LNCaP clone FGC (cell line): ENCODE results near the gene DAP.

Source experiments
- DNase-seq: peaks from one replicate; pipeline ENCODE4 v3.0.0-alpha.2; 2011; ENCODE audit warnings: low read depth
- H3K4me3 ChIP-seq: 2 replicates; pipeline ENCODE4 v1.5.1; 2011; ENCODE audit warnings: mild to moderate bottlenecking, low read depth, low read length, control low read depth
- TF ChIP-seq, protein P1 (sequence below): IDR thresholded peaks from 2 replicates; pipeline ENCODE4 v1.5.1; 2012; ENCODE audit warnings: mild to moderate bottlenecking; ENCODE audit not compliant: control insufficient read depth, insufficient read depth; ENCODE audit errors: extremely low read depth

Gene DAP

DNA sequence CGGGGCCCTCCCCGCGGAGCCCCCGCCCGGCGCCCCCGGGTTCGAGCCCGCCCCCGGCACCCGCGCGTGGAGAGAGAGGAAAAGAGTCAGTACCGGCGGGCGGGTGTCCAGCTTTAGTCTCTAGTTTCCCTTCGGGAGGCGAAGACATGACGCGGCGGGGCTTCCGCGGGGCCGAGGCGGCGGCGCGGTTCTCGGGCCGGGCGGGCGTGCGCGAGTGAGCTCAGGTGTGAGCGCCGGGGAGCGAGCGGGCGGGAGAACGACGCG is 181 bp downstream of the DAP start:
- peak overlapping the region; percentile 75 for H3K4me3 ChIP-seq
- TF ChIP-seq, protein P1, sequence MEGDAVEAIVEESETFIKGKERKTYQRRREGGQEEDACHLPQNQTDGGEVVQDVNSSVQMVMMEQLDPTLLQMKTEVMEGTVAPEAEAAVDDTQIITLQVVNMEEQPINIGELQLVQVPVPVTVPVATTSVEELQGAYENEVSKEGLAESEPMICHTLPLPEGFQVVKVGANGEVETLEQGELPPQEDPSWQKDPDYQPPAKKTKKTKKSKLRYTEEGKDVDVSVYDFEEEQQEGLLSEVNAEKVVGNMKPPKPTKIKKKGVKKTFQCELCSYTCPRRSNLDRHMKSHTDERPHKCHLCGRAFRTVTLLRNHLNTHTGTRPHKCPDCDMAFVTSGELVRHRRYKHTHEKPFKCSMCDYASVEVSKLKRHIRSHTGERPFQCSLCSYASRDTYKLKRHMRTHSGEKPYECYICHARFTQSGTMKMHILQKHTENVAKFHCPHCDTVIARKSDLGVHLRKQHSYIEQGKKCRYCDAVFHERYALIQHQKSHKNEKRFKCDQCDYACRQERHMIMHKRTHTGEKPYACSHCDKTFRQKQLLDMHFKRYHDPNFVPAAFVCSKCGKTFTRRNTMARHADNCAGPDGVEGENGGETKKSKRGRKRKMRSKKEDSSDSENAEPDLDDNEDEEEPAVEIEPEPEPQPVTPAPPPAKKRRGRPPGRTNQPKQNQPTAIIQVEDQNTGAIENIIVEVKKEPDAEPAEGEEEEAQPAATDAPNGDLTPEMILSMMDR: no peak
- DNase-seq: no peak

DNA sequence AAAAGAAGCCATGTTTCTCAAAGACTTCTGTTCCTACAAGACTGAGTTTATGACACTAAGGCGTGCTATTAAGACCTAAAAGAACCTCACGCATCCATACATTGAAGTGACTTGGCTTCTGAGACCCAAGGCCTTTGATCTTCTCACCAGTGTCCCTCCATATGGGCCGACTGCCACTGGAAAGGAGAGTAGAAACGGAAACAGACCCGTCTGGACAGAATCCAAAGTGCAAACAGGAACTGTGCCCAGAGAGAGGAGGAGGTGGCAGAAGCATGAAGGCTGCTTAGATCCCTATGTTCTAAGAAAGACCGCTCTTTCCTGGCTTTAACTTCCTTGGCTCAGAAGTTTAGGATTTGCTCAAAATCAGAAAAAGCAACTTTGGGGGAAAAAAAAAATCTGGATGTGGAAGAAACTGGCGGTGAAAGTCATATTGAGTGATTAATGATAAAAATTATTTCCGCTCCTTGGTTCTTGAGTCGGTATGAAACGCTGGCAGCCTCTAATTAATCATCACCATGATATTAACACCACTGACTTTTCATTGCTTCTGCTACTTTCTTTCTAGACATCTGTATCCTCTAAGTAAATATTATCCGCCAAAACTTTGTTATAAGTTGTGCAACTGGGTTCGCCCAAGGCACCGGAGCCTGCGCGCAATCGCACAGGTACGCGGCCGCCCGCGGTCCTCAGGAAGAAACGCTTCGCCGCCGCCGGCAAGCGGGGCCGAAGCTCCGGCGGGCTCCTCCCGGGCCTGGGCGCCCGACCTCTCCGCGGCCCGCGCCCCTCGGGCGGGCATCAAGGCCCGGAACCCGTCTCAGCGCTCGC is 726 bp downstream of the DAP start:
- DNase-seq: peak; percentile 59
- TF ChIP-seq, protein P1: no peak
- H3K4me3 ChIP-seq: peak overlapping the region; percentile 75

- H3K4me3 ChIP-seq: no peak overlapping the region
- TF ChIP-seq, protein P1: no peak
- no peak for DNase-seq
Measured at GRCh38 chr5:10759111-10759510, 1.9 kb downstream of the DAP start.

- DNase-seq: no peak
- H3K4me3 ChIP-seq: no peak overlapping the region
- TF ChIP-seq, protein P1: no peak
Measured at GRCh38 chr5:10757922-10758555, 3.0 kb downstream of the DAP start.

DNA sequence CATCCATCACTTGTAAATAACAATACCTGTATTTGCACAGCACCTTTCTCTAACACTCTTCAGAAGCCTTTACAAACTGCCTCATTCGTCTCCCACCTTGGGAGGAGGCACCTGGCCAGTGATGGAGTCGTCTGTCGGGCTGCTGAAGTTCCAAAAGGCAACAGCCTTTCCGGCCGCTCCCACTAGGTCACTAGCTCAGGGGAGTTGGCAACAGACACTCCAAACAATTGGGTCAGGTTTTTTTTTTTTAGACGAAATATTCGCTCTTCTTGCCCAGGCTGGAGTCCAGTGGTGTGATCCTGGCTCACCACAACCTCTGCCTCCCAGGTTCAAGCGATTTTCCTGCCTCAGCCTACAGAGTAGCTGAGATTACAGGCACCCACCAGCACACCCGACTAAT is 4.0 kb downstream of the DAP start:
- TF ChIP-seq, protein P1: no peak
- no peak overlapping the region for H3K4me3 ChIP-seq
- no peak for DNase-seq

GRCh38 chr5:10756549-10756948 is 4.5 kb downstream of the DAP start:
- no peak overlapping the region for H3K4me3 ChIP-seq
- TF ChIP-seq, protein P1: no peak
- no peak for DNase-seq
